RPMI7951 (cell line): Measurements from ENCODE around the gene AFF3. TPM values are rescaled to one million over a fixed set of nuclear protein-coding genes. Genes with fewer than 3 reads are reported as not detected.

Experiments
- DNase-seq: peaks from one replicate; pipeline ENCODE4 v3.0.0-alpha.2; 2012; ENCODE audit warnings: low read depth
- total RNA-seq: library from RNA; depleted of rRNA; stranded (reverse); fragments of >200 nt; shearing (Covaris generic); gene quantifications from 2 replicates; pipeline ENCODE4 v1.2.3, GENCODE V29; 2014

Gene AFF3
- total RNA-seq, 1 experiment from 2014 or later, result 1.3 TPM

- no peak for DNase-seq
Observed at GRCh38 chr2:100012561-100012960, 129.8 kb downstream of the AFF3 start.

GRCh38 chr2:100011272-100011731, 131.1 kb downstream of the AFF3 start:
- DNase-seq, result peak; percentile 75

GRCh38 chr2:100010606-100011005, 131.8 kb downstream of the AFF3 start:
- DNase-seq, result no peak

GRCh38 chr2:100009743-100010142, 132.6 kb downstream of the AFF3 start:
- no peak for DNase-seq

- DNase-seq, result no peak
Observed at GRCh38 chr2:100008956-100009355, 133.4 kb downstream of the AFF3 start.

- no peak for DNase-seq
Observed at GRCh38 chr2:100006516-100006915, 135.9 kb downstream of the AFF3 start.

- no peak for DNase-seq
Observed at GRCh38 chr2:100004959-100005387, 137.4 kb downstream of the AFF3 start.

GRCh38 chr2:100004348-100004884, 138.0 kb downstream of the AFF3 start:
- no peak for DNase-seq

GRCh38 chr2:100002059-100002458, 140.3 kb downstream of the AFF3 start:
- no peak for DNase-seq

GRCh38 chr2:100000915-100001707, 141.3 kb downstream of the AFF3 start:
- DNase-seq, result no peak

GRCh38 chr2:99998651-99999320, 143.6 kb downstream of the AFF3 start:
- no peak for DNase-seq

GRCh38 chr2:99989905-99990304, 152.5 kb downstream of the AFF3 start:
- DNase-seq, result no peak

GRCh38 chr2:99988599-99988998, 153.8 kb downstream of the AFF3 start:
- DNase-seq, result no peak

GRCh38 chr2:99987160-99987559, 155.2 kb downstream of the AFF3 start:
- DNase-seq, result no peak

- DNase-seq, result peak; percentile 62
Observed at GRCh38 chr2:99984799-99985515, 157.4 kb downstream of the AFF3 start.

GRCh38 chr2:99982744-99983143, 159.6 kb downstream of the AFF3 start:
- DNase-seq, result no peak

- no peak for DNase-seq
Observed at GRCh38 chr2:99981840-99982239, 160.6 kb downstream of the AFF3 start.

GRCh38 chr2:99980176-99980575, 162.2 kb downstream of the AFF3 start:
- DNase-seq, result no peak

- no peak for DNase-seq
Observed at GRCh38 chr2:99977966-99978365, 164.4 kb downstream of the AFF3 start.

GRCh38 chr2:99975386-99975785, 167.0 kb downstream of the AFF3 start:
- peak; percentile 68 for DNase-seq

GRCh38 chr2:99974682-99975375, 167.6 kb downstream of the AFF3 start:
- peak; percentile 52 for DNase-seq

- DNase-seq, result peak; percentile 68
Observed at GRCh38 chr2:99974275-99974674, 168.1 kb downstream of the AFF3 start.
